Uterus (tissue), 4 donors: ENCODE results near the gene GOLT1A. TPM values are rescaled to one million over a fixed set of nuclear protein-coding genes. Genes with fewer than 3 reads are reported as not detected.

Experiments
- DNase-seq, 2 donors: peaks; one replicate each; pipeline ENCODE4 v3.0.0-alpha.2; 2019 to 2020
- H3K27ac ChIP-seq, 2 donors: fragments of 200-600 bp; sonication (generic); 1 replicate in 1 of 2; 2 replicates in 1 of 2; pipeline ENCODE4 v1.5.1; 2016 to 2018
- H3K27me3 ChIP-seq, 2 donors: fragments of 200-600 bp; sonication (generic); one replicate each; pipeline ENCODE4 v1.5.1; 2018 to 2019; ENCODE audit warnings: control low read depth in 1 of 2
- H3K36me3 ChIP-seq, 2 donors: fragments of 200-600 bp; sonication (generic); one replicate each; pipeline ENCODE4 v1.5.1; 2019; ENCODE audit warnings: control low read depth in 1 of 2
- H3K4me1 ChIP-seq, 2 donors: fragments of 200-600 bp; sonication (generic); one replicate each; pipeline ENCODE4 v1.5.1; 2018 to 2019; ENCODE audit warnings: control low read depth in 1 of 2
- H3K4me3 ChIP-seq, 2 donors: fragments of 200-600 bp; sonication (generic); 1 replicate in 1 of 2; 2 replicates in 1 of 2; pipeline ENCODE4 v1.5.1; 2018 to 2019; ENCODE audit warnings: mild to moderate bottlenecking in 1 of 2
- H3K9me3 ChIP-seq, 2 donors: fragments of 200-600 bp; sonication (generic); one replicate each; pipeline ENCODE4 v1.5.1; 2019; ENCODE audit warnings: control low read depth in 1 of 2
- POLR2A ChIP-seq, 2 donors: fragments of 450-650 bp; IDR thresholded peaks; one replicate each; pipeline ENCODE4 v1.6.1; 2016; ENCODE audit warnings: antibody characterized with exemption in 2 of 2, mild to moderate bottlenecking in 1 of 2, moderate library complexity in 1 of 2
- intact Hi-C: fragments of 100-400 bp; cut with DNase I; formaldehyde crosslinking; loops from one replicate; pipeline ENCODE4 v1.15.1; 2023; ENCODE audit warnings: low total_unique reads
- total RNA-seq, 4 donors: library from RNA; depleted of rRNA in 3 of 4; stranded (reverse); fragments of >200 nt in 3 of 4; gene quantifications; one replicate each; pipeline versions ENCODE4 v1.1.0 to v1.2.4, GENCODE V29; 2014 to 2023
- TF ChIP-seq, protein P1 (sequence below), 4 experiments: fragments of 200-600 bp in 2 of 4; fragments of 450-650 bp in 2 of 4; sonication (generic) in 2 of 4; IDR thresholded peaks; one replicate each; pipeline ENCODE4 v1.5.1; 2016 to 2019; ENCODE audit warnings: antibody characterized with exemption in 4 of 4, mild to moderate bottlenecking in 2 of 4, moderate library complexity in 1 of 4
- donor health status: DM: yes; HTN: yes; CAD: no.

Gene GOLT1A
- total RNA-seq, 4 donors from 2014 or later: 0.52 TPM; not detected in 3

DNA sequence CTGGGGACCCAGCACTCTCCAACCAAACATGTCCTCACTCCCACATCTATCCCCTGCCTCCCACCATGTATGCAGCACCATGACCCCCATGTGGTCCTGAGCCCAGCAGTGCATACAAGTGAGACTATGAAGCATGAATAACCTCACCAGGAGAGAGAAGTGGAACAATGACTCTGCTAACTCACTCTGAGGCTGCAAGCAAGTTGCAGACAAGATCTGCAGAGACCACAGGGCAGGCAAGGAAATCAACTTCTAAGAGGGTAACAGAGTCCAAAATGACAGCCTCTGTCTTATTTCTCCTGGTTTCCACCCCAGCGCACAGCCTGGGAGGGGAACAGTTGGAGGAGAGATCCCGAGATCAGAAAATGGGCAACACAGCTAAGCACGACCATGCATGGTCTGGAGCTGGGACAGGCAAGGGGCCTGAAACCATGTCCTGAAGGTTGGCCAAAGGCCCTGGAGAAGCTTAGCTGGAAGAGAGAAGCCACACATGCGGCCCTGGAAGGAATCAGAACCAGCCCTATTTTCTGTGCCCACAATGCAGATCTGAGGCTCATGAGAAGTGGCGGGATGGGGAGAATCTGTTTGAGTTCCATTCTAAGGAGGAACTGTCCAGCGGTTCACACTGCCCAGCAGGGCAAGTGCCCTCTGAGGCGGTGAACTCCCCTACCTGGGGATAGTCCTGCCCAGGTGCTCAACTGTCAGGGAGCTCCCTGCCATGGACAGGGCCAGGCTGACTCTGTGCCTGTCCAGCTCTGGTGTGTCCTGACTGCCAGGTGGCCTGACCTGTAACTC, 35.1 kb downstream of the GOLT1A start:
- intact Hi-C loops: no loop called here
- H3K4me1 ChIP-seq: no peaks in the 10 kb centered on the region
- H3K36me3 ChIP-seq: no peaks in the 10 kb centered on the region
- H3K4me3 ChIP-seq: no peak overlapping the region
- TF ChIP-seq, protein P1, sequence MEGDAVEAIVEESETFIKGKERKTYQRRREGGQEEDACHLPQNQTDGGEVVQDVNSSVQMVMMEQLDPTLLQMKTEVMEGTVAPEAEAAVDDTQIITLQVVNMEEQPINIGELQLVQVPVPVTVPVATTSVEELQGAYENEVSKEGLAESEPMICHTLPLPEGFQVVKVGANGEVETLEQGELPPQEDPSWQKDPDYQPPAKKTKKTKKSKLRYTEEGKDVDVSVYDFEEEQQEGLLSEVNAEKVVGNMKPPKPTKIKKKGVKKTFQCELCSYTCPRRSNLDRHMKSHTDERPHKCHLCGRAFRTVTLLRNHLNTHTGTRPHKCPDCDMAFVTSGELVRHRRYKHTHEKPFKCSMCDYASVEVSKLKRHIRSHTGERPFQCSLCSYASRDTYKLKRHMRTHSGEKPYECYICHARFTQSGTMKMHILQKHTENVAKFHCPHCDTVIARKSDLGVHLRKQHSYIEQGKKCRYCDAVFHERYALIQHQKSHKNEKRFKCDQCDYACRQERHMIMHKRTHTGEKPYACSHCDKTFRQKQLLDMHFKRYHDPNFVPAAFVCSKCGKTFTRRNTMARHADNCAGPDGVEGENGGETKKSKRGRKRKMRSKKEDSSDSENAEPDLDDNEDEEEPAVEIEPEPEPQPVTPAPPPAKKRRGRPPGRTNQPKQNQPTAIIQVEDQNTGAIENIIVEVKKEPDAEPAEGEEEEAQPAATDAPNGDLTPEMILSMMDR (IDR thresholded peaks at IDR 0.05): no peak
- TF ChIP-seq POLR2A (IDR thresholded peaks at IDR 0.05): no peak
- H3K27ac ChIP-seq: no peak overlapping the region
- H3K9me3 ChIP-seq: no peaks in the 10 kb centered on the region
- H3K27me3 ChIP-seq: no peaks in the 10 kb centered on the region
- DNase-seq: no peak

DNA sequence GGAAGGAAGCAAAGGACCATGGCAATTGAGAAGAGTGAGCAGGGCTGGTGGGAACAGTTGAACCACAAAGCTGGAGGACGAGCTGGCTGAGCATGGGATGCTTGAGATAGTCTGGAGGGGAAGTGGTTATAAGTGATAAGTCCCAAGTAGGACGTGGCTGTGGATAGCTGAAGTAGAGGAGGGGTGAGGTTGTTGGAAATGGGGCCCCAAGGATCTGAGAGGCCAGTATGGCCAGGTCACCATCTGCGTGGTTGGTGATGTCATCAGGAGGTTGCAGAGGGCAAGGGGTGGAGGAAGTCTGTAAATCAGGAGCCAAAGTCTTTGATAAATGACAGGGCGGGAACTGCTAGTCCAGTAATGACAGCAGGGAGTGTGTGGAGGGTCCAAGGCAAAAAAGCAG, 36.7 kb downstream of the GOLT1A start:
- no peak overlapping the region for H3K4me3 ChIP-seq
- H3K27ac ChIP-seq: no peak overlapping the region
- no peaks in the 10 kb centered on the region for H3K27me3 ChIP-seq
- intact Hi-C loops: no loop called here
- H3K4me1 ChIP-seq: no peaks in the 10 kb centered on the region
- no peaks in the 10 kb centered on the region for H3K9me3 ChIP-seq
- no peak for TF ChIP-seq POLR2A (IDR thresholded peaks at IDR 0.05)
- TF ChIP-seq, protein P1 (IDR thresholded peaks at IDR 0.05): no peak
- DNase-seq: no peak
- no peaks in the 10 kb centered on the region for H3K36me3 ChIP-seq

DNA sequence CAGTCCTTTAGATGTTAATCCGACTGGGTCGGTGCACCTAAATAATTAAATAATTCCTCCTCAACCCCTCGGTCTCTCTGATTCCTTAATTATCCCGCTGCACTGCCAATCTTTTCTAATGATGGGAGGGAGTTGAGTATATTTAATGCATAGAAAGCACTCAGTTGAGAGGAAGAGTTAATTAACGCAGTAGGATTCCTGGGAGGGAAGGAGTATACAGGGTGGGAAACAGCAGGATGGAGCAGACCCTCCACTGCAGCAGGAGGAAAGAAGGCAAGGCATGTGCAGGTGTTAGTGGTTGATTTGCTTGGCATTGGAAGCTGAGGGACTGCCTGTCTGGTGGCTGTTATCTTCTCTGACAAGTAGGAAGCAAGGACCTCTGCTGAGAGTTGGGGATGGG, 37.7 kb downstream of the GOLT1A start:
- no peak overlapping the region for H3K4me3 ChIP-seq
- no peaks in the 10 kb centered on the region for H3K4me1 ChIP-seq
- H3K27me3 ChIP-seq: no peaks in the 10 kb centered on the region
- no peak for DNase-seq
- TF ChIP-seq POLR2A (IDR thresholded peaks at IDR 0.05): no peak
- TF ChIP-seq, protein P1 (IDR thresholded peaks at IDR 0.05): no peak
- no peak overlapping the region for H3K27ac ChIP-seq
- H3K9me3 ChIP-seq: no peaks in the 10 kb centered on the region
- no peaks in the 10 kb centered on the region for H3K36me3 ChIP-seq
- intact Hi-C loops: no loop called here

GRCh38 chr1:204174958-204175357, 38.8 kb downstream of the GOLT1A start:
- no peak for TF ChIP-seq POLR2A (IDR thresholded peaks at IDR 0.05)
- TF ChIP-seq, protein P1 (IDR thresholded peaks at IDR 0.05): no peak
- Histone ChIP-seq H3K27me3 (no peaks in the 10 kb centered on the region), H3K4me1 (no peaks in the 10 kb centered on the region), H3K27ac (no peak overlapping the region), H3K9me3 (peaks cover 0 to 3% of the 10 kb centered on the region in 2 donors), H3K36me3 (no peaks in the 10 kb centered on the region), H3K4me3 (no peak overlapping the region)
- intact Hi-C loops: no loop called here
- DNase-seq: no peak

DNA sequence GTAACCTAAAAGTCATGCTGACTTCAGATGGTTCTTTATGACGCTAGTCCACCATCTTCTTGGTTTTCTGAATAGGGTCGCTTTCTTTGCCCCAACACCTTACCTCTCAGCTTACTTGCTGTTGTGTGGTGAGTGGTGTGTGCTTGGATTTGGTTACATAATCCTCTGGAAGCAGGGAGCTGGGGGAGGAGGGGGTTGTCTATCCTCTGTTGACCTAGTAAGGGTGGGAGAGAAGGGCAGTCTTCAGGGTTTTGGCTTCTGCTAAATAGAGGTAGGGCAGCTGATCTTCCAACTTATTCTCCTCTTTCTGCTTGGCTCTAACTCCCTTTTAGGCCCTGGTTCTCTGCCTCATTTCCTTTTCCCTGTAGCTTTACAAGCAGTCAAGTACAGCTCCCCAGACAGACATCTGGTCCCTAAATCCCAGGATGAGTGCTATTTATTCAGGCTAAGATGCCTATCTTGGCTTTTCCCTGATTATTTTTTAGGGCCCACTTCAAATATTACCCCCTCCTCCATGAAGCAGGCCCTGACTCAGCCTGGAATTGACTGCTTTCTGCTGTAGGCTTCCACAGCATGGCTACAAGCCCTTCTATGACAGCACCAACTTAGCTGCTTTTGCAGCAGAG, 41.3 kb downstream of the GOLT1A start:
- Histone ChIP-seq H3K4me3 (no peak overlapping the region), H3K27ac (no peak overlapping the region), H3K27me3 (no peaks in the 10 kb centered on the region), H3K9me3 (peaks cover 0 to 5% of the 10 kb centered on the region in 2 donors), H3K36me3 (no peaks in the 10 kb centered on the region), H3K4me1 (no peaks in the 10 kb centered on the region)
- DNase-seq: no peak
- TF ChIP-seq, protein P1 (IDR thresholded peaks at IDR 0.05): no peak
- TF ChIP-seq POLR2A (IDR thresholded peaks at IDR 0.05): no peak
- intact Hi-C loops: no loop called here
